HL-60 (cell line): ENCODE data around the gene NBPF1.
A peak's percentile ranks its signal among the peaks of the same experiment; 100 is the strongest.
"Not testable (repeated sequence)": the region's sequence is repeated elsewhere in the genome, so short reads cannot be mapped to it uniquely, and the experiment has no call there.

ENCODE experiments used
- DNase-seq, 2 experiments: peaks; one replicate each; pipeline ENCODE4 v3.0.0-alpha.2; 2010 to 2020; ENCODE audit warnings: low read depth in 1 of 2, low spot score in 1 of 2
- H3K27ac ChIP-seq: fragments of 250-450 bp; sonication (Bioruptor Pico); replicated peaks from 2 replicates; pipeline ENCODE4 v1.5.1; 2020; ENCODE audit warnings: mild to moderate bottlenecking, moderate library complexity
- H3K27me3 ChIP-seq: fragments of 250-450 bp; sonication (Bioruptor Pico); 2 replicates; pipeline ENCODE4 v1.5.1; 2021; ENCODE audit warnings: mild to moderate bottlenecking, moderate library complexity; ENCODE audit not compliant: insufficient read depth, poor library complexity, severe bottlenecking
- H3K4me3 ChIP-seq: replicated peaks from 2 replicates; pipeline ENCODE4 v1.5.1; 2011; ENCODE audit warnings: mild to moderate bottlenecking, control low read depth, low read length; ENCODE audit not compliant: insufficient read depth
- CTCF ChIP-seq: IDR thresholded peaks from one replicate; pipeline ENCODE4 v1.5.1; 2011; ENCODE audit warnings: low read length, control low read depth, inconsistent platforms; ENCODE audit not compliant: insufficient read depth
- GABPA ChIP-seq: IDR thresholded peaks from 2 replicates; pipeline ENCODE4 v1.6.1; 2012; ENCODE audit warnings: low read depth
- POLR2AphosphoS5 ChIP-seq: IDR thresholded peaks from 2 replicates; pipeline ENCODE4 v1.6.1; 2012; ENCODE audit warnings: low read depth
- REST ChIP-seq: IDR thresholded peaks from 2 replicates; pipeline ENCODE4 v1.6.1; 2012; ENCODE audit warnings: low read depth; ENCODE audit not compliant: insufficient replicate concordance
- SPI1 ChIP-seq: IDR thresholded peaks from 2 replicates; pipeline ENCODE4 v1.6.1; 2012; ENCODE audit warnings: low read depth, mild to moderate bottlenecking, borderline replicate concordance

The NBPF1 gene

GRCh38 chr1:16521288-16521583 is 92.1 kb downstream of the NBPF1 start:
- H3K4me3 ChIP-seq: no peak overlapping the region
- peaks cover 7% of the 10 kb centered on the region for H3K27me3 ChIP-seq
- DNase-seq: no peak
- TF ChIP-seq REST (no peak), SPI1 (no peak), GABPA (no peak), POLR2AphosphoS5 (no peak), CTCF (no peak)
- H3K27ac ChIP-seq: no peak overlapping the region

- H3K4me3 ChIP-seq: not testable (repeated sequence)
Observed at GRCh38 chr1:16520435-16521287, 92.7 kb downstream of the NBPF1 start.

GRCh38 chr1:16519255-16519951 is 94.0 kb downstream of the NBPF1 start:
- not testable (repeated sequence) for H3K4me3 ChIP-seq, DNase-seq, H3K27me3 ChIP-seq, H3K27ac ChIP-seq

More at GRCh38 chr1:16520435-16521287, 92.7 kb downstream of the NBPF1 start:
- not testable (repeated sequence) for DNase-seq, H3K27me3 ChIP-seq, H3K27ac ChIP-seq

GRCh38 chr1:16518913-16519254 is 94.5 kb downstream of the NBPF1 start:
- not testable (repeated sequence) for H3K27me3 ChIP-seq, H3K27ac ChIP-seq, DNase-seq, H3K4me3 ChIP-seq

DNA sequence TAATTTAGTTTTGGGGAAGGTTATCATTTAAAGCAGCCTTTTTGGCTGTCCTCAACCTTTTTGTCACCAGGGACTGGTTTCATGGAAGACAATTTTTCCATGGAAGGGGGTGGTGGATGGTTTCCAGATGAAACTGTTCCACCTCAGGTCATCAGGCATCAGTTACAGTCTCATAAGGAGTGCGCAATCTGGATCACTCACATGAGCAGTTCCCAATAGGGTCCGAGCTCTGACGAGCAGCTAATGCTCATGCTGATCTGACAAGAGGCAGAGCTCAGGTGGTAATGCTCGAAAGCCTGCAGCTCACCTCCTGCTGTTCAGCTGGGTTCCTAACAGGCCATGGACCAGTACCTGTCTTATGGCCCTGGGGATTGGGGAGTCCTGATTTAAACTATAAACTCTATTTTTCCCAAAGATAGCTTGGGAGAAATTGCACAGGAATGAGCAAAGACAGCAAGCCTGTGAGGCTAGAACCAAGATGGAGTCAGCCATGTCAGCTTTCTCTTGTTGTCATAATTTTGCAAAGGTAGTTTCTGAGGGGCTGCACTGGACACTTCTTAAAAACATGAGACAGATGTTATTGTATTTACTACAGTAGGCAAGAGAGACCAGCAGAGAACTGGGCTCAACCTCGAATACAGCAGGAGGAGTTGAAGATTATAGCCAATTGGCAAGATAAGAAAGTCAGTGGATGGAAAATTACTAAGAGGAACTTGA is 96.5 kb downstream of the NBPF1 start:
- not testable (repeated sequence) for H3K27me3 ChIP-seq, H3K4me3 ChIP-seq, DNase-seq, H3K27ac ChIP-seq

GRCh38 chr1:16514107-16515055 is 99.0 kb downstream of the NBPF1 start, which contains the start of gene RNU1-1:
TSS of gene RNU1-1 (minus strand) at chr1:16514285.
- H3K27me3 ChIP-seq: not testable (repeated sequence)
- TF ChIP-seq POLR2AphosphoS5: peak; percentile 56
- TF ChIP-seq SPI1: peak; percentile 23; the same call in 1 of the 2 replicates
- peak; percentile 5; the same call in 1 of the 2 replicates for TF ChIP-seq GABPA
- Histone ChIP-seq H3K4me3 (peak within 1 kb of the TSS; percentile 18; the same call in 1 of the 2 replicates), H3K27ac (peak within 1 kb of the TSS; percentile 99)
- peak; percentile 56 to 87 for DNase-seq
